Ishikawa (cell line): Measurements from ENCODE around the gene LRRC17.

ENCODE experiments used
- EP300 ChIP-seq: IDR thresholded peaks from 2 replicates; pipeline ENCODE4 v1.6.1; 2012; ENCODE audit warnings: borderline replicate concordance
- FOXM1 ChIP-seq: IDR thresholded peaks from 2 replicates; pipeline ENCODE4 v1.6.1; 2012; ENCODE audit warnings: low read depth, borderline replicate concordance
- TAF1 ChIP-seq: IDR thresholded peaks from 2 replicates; pipeline ENCODE4 v1.6.1; 2012; ENCODE audit warnings: low read depth, mild to moderate bottlenecking

- TF ChIP-seq FOXM1 (no peak), TAF1 (no peak), EP300 (no peak)
These were observed 37.8 kb upstream of the LRRC17 start for GRCh38 chr7:102874966-102875365.
